GM21825 (cell line): ENCODE measurements around the gene CMIP.
A peak's percentile ranks its signal among the peaks of the same experiment; 100 is the strongest.

Source experiments
- ATAC-seq: cut with Tn5 transposase; IDR thresholded peaks from one replicate; pipeline ENCODE4 v1.9.1; 2021; ENCODE audit warnings: mild to moderate bottlenecking, moderate library complexity; ENCODE audit not compliant: unreplicated experiment

Gene CMIP

DNA sequence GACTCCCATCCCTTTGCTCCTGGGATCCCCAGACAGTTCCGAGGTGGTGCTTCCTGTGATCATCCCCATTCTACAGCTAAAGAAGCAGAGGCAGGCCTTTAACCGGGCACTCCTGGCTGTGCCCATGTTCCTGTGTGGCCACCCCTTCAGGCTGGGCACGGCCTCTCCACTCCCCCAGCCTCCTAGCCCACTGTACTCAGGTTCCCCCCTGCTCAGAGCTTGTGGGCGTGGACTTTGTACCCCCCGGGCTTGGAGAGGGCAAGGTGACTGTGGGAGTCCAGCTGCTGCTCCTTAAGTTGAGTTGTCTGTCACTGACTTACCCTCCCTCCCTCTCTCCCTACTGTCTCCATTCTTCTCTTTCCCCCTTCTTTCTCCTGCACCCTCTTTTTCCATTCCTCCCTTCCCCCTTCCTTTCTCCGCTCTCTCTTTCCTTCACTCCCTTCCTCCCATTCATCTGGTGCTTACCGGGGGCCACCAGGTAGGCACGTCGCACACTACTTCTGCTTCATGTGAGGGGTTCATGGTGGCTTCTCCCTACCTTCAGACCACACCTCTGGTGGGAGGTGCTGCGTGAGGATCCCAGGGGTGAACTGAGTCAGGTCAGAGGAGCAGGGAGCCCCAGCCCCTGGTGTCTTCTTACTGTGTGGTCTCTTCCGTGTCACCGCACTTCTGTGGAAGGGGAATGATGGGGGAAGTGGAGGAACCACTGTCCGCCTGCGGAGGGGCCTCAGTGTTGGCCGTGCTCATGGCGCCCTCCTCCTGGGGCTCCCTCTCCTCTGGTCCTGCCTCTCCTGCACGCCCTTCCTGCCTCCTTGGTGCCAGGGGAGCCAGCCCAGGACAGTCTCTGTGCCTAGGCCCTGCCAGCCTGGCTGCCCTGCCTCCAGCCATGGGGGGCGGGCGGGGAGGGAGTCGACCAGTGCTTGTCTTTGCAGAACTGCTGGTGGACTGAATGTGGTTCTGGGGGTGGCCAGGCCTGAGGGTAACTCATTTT, 29.7 kb downstream of the CMIP start:
- no peak for ATAC-seq

DNA sequence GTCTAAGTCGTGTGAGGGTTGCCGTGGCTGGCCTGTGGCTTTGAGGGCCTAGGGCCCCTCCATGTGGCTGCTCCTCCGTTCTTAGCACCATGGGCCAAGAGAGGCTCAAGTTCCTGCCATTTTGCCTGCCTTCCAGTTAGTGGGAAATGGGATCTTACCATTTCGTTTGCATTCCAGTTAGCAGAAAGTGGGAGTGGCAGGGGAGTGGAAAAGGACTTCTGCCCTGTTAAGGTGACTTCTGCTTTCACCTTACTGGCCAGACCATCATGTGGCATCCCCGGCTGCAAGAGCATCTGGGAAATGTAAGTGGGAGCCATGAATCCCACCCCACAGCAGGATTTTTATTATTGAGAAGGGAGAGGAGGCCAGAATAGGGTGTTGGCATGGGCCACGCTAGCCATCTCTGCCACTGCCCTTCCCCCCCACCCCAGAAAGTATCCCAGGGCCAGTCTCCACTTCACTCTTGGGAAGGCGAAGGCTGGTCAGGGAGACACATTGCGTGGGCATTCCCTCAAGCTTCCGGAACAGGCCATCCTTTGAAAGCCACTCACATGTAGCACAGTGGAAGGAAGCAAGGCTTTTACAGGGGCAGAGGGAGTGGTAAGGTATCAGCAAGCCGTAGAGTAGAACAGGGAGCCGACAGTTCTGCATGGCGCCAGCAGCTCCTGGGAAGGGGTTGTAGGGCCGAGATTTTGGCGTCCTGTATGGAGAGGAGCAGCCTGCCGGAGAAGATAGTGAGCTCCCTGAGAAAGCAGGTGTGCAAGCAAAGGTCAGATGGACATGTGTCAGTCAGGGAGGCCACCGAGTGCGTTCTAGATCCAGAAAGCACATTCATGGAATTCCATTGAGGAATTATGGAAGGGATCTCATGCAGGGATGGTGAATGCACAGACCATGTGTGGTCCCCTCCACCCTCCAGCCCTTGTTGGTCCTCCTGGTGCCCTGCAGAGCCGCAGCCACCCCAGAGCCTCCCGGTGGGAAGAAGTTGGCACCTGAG, 33.4 kb downstream of the CMIP start:
- no peak for ATAC-seq

DNA sequence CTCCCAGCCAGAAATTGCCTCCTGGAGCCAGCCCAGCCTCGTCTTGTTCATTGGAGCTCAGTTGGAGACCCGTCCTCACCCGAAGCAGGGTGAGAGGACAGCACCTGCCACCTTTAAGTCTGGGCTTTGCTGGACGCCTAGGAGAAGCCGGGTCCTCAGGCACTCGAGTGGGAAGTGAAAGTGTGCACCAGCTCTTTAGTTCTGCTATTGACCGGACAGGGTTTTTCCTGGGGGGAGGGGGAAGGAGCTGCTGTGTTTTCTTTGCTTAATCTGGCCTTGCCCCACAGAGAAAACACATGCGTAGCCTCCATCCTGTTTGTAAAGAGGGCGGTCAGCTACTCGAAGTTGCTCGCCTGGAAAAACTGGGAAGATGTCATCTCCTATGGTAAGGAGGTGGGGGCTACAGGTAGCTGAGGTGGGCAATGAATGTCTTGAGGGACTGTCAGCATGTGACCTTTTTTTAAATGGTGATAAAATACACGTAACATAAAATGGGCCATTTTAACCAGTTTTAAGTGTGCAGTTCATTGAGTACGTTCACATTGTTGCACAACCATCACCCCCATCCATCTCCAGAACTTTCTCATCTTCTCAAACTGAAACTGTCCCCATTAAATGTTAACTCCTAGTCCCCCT, 34.4 kb downstream of the CMIP start:
- peak; percentile 53 for ATAC-seq

DNA sequence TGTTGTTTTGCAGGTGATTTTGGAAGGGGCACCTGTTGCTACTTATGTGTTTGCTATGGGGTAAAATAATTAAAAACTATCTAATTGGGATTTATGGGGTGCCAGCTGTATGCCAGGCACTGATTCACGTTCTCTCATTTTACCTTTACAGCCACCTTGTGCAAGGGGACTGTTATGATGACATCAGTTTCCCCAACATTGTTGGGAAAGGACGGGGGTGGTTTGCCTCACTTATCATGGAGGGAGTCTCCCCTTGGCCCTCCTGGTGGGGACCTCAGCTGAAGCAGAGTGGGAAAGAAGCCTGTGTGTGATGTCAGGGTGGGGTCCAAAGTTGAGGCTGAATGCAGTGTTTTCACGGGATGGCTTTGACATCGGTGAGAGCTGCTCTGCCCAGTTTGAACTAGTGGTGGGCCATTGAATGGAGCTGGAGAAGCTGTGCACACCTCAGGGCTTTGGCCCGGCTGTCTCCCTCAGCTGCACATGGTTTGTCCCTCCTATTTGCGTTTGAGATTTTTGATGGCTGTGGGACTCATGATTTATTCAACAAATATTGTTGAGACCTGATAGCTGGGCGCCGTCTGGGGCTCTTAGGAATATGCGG, 36.1 kb downstream of the CMIP start:
- no peak for ATAC-seq

DNA sequence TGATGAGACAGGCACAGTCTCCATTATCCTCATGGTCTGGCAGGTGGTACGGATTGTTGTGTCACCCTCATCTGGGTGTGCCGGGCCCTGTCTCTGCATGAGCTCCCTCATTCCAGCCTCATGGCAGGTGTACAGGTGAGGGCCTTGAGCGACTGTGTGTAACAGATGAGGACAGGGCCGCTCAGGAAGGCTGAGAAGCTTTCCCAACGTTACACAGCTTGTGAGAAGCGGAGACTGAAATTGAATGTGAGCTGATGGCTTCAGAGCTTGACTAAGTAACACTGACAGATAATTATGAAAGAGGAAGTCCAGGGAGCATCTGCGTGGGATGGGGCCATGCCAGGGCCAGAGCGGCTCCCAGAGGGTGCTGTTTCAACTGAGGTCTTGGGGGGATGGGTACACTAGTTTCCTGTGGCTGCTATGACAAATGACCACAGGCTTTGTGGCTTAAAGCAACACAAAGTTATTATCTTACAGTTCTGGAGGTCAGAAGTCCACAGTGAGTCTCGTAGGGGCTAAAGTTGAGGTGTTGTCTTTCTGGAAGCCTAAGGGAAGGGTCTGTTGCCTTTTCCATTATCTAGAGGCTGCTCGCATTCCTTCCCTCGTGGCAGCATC, 36.7 kb downstream of the CMIP start:
- ATAC-seq: peak; percentile 86

DNA sequence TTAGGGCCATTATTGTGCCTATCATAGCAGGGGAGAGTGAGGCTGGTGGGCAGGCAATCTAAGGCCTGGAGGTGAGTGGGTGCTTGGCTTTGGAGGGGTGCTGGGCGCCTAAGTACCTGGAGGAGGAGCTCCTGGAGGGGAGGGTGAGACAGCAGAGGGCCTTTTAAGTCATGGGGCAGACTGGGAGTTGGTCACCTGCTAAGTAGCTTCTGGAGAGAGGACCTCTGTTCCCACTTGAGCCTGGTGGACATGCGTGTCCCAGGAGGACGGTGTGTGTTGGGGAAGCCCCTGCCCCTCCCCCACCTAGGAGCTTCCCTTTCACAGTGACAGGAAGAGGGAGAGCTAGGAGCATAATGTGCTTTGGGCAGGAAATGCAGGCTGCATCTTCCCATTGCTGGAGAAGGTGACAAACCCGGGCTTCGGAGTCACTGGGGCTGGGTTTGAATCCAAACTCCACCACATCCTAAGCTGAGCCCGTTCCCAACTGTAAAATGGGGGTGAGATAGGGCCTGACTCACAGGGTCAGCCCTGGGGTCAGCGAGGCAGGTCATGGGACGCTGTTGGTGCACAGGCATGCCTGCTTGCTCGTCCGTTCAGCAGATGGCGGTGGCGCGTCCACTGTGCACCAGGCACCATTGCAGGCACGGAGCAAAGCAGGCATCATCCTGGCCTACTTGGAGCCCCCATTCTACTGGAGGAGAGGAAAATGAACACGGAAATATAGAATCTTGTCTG, 37.9 kb downstream of the CMIP start:
- ATAC-seq: no peak

DNA sequence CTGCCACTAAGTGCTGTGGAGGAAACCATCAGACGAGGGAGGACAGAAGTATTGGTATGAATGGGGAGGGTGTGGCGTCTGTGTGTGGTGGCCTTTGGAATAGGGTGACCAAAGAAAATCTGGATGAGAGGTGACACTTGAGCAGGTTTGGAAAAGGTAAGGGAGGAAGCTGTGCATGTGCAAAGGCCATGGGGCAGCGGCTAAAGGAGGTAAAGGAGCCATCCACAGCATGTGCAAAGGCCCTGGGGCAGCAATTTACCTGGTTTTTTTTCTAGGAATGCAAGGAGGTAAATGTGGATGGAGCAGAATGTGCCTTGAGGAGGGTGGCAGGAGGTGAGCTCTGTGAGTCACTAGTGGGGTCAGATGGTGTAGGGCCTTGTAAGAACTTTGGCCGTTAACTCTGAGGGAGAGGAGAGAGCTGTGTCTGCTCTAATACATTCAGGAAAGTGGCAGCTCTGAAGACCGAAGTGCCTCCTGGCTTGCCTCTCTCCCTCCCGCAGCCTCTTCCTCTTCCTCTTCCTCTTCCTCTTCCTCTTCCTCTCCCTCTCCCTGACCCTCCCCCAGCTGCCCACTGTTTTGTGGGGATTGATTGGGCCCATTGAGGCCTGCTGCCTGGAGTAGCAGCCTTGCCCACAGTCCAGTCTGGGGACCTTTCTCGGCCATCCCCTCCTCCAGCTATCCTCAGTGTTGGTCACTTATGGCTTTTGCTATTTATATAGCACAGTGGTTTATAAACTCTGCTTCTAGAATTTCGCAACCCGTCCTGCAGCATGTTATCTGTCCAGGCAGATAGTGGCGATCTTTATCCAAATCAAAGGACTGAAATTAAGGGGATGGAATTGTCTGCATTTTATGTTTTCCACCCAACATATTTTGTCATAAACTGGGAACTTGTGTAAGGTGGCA, 38.7 kb downstream of the CMIP start:
- ATAC-seq: no peak

DNA sequence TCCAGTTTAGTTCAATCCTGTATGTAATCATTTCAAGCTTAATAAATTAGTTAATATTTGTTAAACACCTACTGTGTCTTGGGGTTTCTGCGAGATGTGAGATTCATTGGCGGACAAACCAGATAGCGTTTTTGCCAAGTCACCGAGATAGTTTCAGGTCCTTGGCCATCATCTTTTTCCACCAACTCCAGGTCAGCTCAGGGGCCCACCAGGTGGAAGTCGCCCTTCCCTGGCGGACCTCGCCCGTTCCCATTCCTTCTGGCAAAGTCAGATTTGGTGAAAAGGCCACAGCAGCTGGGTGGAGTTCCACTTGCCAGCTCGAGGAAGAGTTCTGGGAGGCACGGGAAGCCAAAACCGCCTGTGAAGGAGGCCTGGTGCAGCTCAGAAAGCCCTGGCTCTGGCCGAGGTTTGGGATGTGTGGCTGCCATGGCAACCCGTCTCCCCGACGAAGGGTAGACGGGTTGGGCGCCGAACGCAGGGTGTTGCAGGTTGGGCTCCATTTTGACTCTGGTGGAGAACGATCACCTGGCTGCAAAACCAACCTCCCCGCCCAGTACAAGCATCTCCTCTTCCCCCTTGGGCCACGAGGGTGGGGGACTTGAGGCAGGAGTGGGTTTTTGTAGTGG, 39.5 kb downstream of the CMIP start:
- no peak for ATAC-seq

DNA sequence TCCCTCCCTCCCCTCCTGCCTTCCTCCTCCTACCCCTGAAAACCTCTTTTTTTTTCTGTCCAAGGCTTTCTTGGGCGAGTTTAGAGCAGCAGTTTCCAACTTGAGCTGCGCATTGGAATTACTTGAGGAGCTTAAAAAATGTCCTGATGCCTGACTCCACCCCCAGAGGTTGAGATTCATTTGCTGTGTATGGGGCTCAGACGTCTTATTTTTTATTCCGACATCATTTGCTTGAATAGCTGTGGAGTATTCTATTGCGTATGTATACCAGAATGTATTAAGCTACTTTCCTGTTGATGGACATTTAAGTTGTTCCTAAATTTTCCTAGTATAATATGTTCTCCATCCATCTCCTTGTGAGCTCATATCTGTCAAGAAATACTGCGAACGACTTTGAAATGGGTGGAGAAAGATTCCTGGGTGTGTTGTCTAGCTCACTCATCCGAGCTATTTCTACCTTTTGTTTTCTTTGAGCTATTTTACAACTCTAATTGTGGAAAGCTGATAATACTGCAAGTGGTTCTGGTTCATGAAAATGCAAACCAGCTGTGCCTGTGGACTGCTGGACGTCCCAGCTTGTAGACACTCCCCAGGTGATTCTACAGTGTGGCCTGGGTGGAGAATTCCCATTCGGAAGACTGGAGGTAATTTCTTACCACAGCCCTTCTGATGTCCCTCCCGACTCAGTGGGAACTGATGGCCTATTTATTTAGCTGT, 40.5 kb downstream of the CMIP start:
- no peak for ATAC-seq

DNA sequence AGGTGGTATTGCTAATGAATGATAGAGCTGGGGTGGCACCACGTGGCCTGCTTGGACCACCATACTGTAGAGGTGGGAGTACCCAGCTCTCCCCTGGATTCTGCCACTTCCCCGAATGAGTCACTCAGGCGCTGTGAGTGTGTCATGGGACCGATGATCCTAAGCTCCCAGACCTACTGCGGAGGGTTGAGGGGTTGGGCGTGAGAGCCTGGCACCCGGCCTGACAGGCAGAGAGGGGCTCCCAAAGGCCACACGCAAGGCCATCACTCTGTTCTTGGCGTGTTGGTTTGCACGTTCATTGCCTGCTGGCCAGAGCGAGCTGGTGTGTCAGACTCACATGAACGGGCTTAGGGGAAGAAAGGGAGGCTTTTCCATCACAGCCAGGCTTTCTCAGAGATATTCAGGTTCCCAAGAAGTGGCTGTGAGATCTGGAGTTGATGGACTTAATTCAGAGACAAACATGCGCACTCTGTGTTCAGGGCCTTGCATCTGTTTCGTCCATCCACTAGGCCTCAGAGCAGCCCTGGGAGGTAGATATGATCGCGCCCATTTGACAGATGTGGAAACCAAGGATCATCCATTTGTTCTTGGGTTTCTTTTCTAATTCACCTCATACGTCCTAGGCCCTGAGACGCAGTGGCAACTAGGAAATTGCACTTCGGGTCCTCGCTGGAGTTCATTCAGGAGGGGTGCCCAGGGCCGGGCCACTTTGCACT, 41.4 kb downstream of the CMIP start:
- no peak for ATAC-seq

DNA sequence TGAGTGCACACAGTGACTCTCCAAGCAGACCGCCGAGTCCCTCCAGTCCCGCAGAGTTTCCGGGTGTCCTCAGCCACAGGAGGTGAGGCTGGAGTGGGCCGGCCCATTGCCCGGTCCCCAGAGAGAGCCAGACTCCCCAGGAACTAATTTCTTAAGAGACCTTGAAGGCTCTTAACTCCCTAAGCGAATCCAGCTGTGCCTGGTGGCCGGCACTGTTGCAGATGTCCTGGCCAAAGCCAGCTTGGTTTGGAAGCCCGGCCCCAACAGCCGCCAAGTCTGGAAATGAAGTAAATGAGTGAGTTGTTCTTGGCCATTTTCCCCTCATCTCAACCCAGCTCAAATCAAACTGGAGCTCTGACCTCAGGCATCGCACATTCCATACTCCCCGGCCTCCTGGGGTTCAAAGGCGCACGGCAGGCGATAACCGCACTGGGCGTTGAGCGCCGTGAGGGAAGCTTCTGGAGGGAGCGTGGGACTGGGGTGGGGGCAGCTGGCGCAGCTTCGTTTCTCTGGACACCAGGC, 42.0 kb downstream of the CMIP start:
- no peak for ATAC-seq

DNA sequence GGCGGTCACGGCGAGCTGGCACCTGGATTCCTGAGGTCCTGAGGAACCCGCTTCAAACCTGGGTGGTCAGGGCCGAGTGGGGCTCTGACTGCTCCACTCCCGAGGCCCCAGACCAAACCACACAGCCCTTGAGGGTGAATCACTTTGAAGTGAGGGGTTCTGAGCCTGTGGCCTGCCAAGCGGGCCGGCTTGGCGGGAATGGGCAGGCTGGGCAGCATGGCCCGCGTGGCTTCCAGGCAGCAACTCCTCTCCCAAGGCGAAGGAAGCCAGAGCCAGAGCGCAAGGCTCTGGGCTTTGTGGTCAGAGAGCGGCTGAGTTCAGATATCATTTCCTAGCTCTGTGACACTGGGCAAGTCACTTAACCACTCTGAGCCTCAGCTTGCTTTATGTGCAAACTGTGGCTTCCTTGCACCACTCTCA, 42.7 kb downstream of the CMIP start:
- no peak for ATAC-seq

DNA sequence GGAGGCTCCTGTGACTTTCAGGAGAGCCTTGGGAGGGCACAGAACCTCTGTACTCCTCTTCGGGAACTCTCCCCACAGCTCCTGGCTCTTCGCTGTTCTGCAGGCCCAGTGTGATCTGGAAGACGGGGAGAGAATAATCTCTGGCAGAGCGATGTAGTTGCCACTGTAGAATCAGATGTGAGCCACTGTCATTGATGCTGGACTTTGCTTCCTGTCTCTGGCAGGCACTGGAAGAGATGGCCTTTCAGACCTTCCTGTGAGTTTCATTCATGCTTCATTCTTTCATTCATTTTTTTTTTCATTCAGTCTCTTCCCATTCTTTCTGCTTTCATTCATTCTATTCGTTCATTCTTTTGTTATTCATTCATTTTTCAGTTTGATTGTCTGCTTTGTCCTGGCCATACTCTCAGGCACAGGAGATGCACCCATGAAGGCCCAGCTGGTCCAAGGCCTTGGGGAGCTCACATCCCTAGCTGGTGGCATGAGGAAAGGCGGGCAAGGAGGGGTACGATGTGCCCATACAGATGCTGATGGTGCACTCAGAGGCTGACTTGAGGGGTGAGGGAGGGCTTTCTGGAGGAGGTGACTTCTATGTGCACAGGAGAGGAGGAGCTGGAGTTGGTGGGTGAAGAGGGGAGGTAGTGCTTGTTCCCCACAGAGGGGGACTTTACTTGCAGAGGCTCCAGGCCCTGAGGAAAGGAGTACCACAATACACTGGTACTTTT, 44.2 kb downstream of the CMIP start:
- no peak for ATAC-seq

DNA sequence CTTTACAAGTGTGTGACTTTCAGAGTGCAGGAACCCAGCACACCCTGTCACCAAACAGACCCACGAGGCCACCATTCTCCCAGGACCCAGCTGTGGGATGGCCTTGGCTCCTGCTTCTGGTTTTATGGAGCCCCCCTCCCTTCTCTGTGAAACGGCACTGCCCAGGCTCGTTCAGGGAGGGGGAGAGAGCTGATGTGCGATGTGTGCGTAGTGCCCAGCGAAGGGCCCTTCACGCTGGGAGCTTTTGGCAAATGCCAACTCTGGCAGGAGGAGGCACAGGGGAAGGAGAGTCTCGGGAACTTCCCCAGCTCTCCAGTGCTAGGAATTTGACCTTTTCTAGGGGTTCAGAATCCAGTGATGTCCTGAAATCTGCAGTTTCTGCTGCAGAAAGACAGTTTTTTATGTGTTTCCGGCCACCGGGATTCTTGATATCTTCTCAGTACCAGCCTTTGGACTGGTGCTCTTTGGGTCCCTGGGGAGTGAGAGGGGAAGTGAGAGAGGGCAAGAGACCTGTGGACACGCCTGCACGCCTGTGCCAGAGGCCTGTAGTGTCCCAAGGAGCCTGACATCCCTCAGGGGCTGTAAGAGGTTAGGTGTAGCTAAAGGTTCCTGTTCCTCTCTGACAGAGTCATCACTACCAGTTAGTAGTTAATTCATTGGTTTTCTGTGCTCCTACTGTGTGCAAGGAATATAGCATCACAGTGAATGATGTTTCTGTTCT, 45.1 kb downstream of the CMIP start:
- no peak for ATAC-seq

DNA sequence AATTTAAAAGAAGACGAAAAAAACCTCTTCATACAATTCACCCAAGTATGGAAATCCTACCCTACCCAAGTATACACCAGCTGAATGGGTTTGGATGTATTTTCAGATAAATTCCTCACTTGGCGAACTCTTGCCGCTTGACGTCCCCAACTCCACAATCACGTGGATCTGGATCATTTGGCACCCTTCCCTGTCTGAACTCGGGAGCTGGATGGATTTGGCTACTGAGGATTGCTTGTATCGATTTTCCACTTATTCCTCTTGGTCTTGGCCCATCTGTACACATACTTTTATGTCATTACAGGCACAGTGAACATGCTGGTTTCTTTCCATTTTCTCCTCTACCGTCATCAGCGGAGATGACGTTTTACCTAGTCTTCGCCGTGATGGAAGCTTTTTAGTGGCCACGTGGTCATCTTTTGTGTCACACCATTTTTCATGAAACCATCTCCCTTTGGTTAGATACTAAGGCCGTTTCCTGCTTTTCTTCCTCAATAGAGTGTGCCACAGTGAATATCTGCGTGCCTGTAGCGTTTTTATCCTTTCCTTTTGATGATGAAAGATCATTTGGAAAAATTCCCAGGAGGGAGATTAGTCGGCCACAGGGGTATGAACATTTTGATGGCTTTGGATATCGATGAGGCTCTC, 47.1 kb downstream of the CMIP start:
- no peak for ATAC-seq
